Fibroblast of lung (primary cell): ENCODE data around the gene TRIM38.

Experiments used
- EZH2 ChIP-seq: IDR thresholded peaks from 2 replicates; pipeline ENCODE4 v1.5.1; 2012; ENCODE audit warnings: low read length, control low read depth, mild to moderate bottlenecking; ENCODE audit errors: missing control alignments
- TF ChIP-seq, protein P1 (sequence below), 2 donors: IDR thresholded peaks in 1 of 2; conservative IDR thresholded peaks in 1 of 2; 1 replicate in 1 of 2; 2 replicates in 1 of 2; pipeline ENCODE4 v1.5.1; 2011 to 2012; ENCODE audit warnings: low read length in 2 of 2, control low read depth in 1 of 2, inconsistent platforms in 1 of 2, low read depth in 1 of 2, mild to moderate bottlenecking in 1 of 2

- TF ChIP-seq, protein P1, sequence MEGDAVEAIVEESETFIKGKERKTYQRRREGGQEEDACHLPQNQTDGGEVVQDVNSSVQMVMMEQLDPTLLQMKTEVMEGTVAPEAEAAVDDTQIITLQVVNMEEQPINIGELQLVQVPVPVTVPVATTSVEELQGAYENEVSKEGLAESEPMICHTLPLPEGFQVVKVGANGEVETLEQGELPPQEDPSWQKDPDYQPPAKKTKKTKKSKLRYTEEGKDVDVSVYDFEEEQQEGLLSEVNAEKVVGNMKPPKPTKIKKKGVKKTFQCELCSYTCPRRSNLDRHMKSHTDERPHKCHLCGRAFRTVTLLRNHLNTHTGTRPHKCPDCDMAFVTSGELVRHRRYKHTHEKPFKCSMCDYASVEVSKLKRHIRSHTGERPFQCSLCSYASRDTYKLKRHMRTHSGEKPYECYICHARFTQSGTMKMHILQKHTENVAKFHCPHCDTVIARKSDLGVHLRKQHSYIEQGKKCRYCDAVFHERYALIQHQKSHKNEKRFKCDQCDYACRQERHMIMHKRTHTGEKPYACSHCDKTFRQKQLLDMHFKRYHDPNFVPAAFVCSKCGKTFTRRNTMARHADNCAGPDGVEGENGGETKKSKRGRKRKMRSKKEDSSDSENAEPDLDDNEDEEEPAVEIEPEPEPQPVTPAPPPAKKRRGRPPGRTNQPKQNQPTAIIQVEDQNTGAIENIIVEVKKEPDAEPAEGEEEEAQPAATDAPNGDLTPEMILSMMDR (conservative IDR thresholded peaks at IDR 0.05 in 1 of 2, IDR thresholded peaks at IDR 0.05 in 1 of 2; ENCODE audit: low read depth in 1 of 2, low read length in 2 of 2), result no peak
- TF ChIP-seq EZH2, result no peak
These were observed 8.7 kb downstream of the TRIM38 start for GRCh38 chr6:25971187-25971821.
